Measurements from ENCODE around the gene A3GALT2. TPM values are rescaled to one million over a fixed set of nuclear protein-coding genes. Genes with fewer than 3 reads are reported as not detected.

Gene A3GALT2
- polyA plus RNA-seq, 2 of the 4 experiments (the other 2 are of a cell fraction): not detected

GRCh38 chr1:33331444-33332356 is 10.8 kb upstream of the A3GALT2 start:
- no peak for ATAC-seq
- POLR2A ChIA-PET: no interaction called here
- H3K27ac ChIP-seq: no peak overlapping the region
- H3K4me2 ChIP-seq: no peak overlapping the region
- H3K4me1 ChIP-seq: peaks cover 6% of the 10 kb centered on the region; the same call in 1 of the 3 replicates
- CTCF ChIA-PET: interaction anchor here (1.1 to 1.6 kb wide), 2 partner anchors 28 to 36 kb away, joined by 3 to 9 read pairs; no protein-coding TSS in a partner anchor
- FAIRE-seq: no peak
- H3K4me3 ChIP-seq: no peak overlapping the region
- WGBS (ENCODE audit: missing lambda C conversion rate): 92% methylated on average over 8 of the region's 10 CpGs
- no peaks in the 10 kb centered on the region for H3K9me3 ChIP-seq
- DNase-seq (ENCODE audit: low read depth in 1 of 2, low spot score in 1 of 2): no peak
- no peak for TF ChIP-seq MAFK (IDR thresholded peaks at IDR 0.05; ENCODE audit: partially characterized antibody)
- no peak for TF ChIP-seq REST (IDR thresholded peaks at IDR 0.05)
- no peak for TF ChIP-seq ELK1 (IDR thresholded peaks at IDR 0.05; ENCODE audit: low read depth, low read length)
- no peak for TF ChIP-seq SMC3 (IDR thresholded peaks at IDR 0.05)
- no peak for TF ChIP-seq MAZ (IDR thresholded peaks at IDR 0.05; ENCODE audit: borderline replicate concordance, low read depth, low read length)
- TF ChIP-seq, protein P1, sequence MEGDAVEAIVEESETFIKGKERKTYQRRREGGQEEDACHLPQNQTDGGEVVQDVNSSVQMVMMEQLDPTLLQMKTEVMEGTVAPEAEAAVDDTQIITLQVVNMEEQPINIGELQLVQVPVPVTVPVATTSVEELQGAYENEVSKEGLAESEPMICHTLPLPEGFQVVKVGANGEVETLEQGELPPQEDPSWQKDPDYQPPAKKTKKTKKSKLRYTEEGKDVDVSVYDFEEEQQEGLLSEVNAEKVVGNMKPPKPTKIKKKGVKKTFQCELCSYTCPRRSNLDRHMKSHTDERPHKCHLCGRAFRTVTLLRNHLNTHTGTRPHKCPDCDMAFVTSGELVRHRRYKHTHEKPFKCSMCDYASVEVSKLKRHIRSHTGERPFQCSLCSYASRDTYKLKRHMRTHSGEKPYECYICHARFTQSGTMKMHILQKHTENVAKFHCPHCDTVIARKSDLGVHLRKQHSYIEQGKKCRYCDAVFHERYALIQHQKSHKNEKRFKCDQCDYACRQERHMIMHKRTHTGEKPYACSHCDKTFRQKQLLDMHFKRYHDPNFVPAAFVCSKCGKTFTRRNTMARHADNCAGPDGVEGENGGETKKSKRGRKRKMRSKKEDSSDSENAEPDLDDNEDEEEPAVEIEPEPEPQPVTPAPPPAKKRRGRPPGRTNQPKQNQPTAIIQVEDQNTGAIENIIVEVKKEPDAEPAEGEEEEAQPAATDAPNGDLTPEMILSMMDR (IDR thresholded peaks at IDR 0.05): no peak
- no peak for TF ChIP-seq CEBPB (IDR thresholded peaks at IDR 0.05)
- no peak for TF ChIP-seq CBX2 (IDR thresholded peaks at IDR 0.05; ENCODE audit: borderline replicate concordance, low read depth)
- no peak for TF ChIP-seq JUNB (IDR thresholded peaks at IDR 0.05)
- no peak for TF ChIP-seq CHD2 (IDR thresholded peaks at IDR 0.05; ENCODE audit: low read length, partially characterized antibody)
- TF ChIP-seq FOSL2 (IDR thresholded peaks at IDR 0.05): no peak
- no peak for TF ChIP-seq FOSL2 (CRISPR knock-in tag; IDR thresholded peaks at IDR 0.05)
- no peak for TF ChIP-seq PHF8 (IDR thresholded peaks at IDR 0.05; ENCODE audit: borderline replicate concordance, low read depth)
- TF ChIP-seq HOXA7 (CRISPR knock-in tag; IDR thresholded peaks at IDR 0.05): no peak

GRCh38 chr1:33330906-33331305 is 10.0 kb upstream of the A3GALT2 start:
- no peak for FAIRE-seq
- 99% methylated on average over 7 of the region's 7 CpGs for WGBS (ENCODE audit: missing lambda C conversion rate)
- DNase-seq (ENCODE audit: low read depth in 1 of 2, low spot score in 1 of 2): no peak
- POLR2A ChIA-PET: no interaction called here
- ATAC-seq: no peak
- Histone ChIP-seq H3K9me3 (no peaks in the 10 kb centered on the region), H3K4me2 (no peak overlapping the region), H3K4me3 (no peak overlapping the region), H3K27ac (no peak overlapping the region), H3K4me1 (no peaks in the 10 kb centered on the region; the same call in 2 of the 3 replicates)
- CTCF ChIA-PET: interaction anchor here (0.7 to 1.7 kb wide), 5 partner anchors 11 to 141 kb away, joined by 3 to 9 read pairs (median 3); no protein-coding TSS in a partner anchor
- TF ChIP-seq PBX3 (IDR thresholded peaks at IDR 0.05) (no peak), ELK1 (IDR thresholded peaks at IDR 0.05; ENCODE audit: low read depth, low read length) (no peak), HOXB13 (CRISPR knock-in tag; IDR thresholded peaks at IDR 0.05; ENCODE audit: low read depth) (no peak), NFE2L2 (conservative IDR thresholded peaks at IDR 0.05; ENCODE audit: low read length) (no peak), KDM5A (IDR thresholded peaks at IDR 0.05) (no peak), FOSL2 (IDR thresholded peaks at IDR 0.05) (no peak), FOSL2 (CRISPR knock-in tag; IDR thresholded peaks at IDR 0.05) (no peak), MAFK (IDR thresholded peaks at IDR 0.05; ENCODE audit: partially characterized antibody) (no peak), HEYL (CRISPR knock-in tag; IDR thresholded peaks at IDR 0.05) (no peak), REST (IDR thresholded peaks at IDR 0.05) (no peak), PHF8 (IDR thresholded peaks at IDR 0.05; ENCODE audit: borderline replicate concordance, low read depth) (no peak), CHD2 (IDR thresholded peaks at IDR 0.05; ENCODE audit: low read length, partially characterized antibody) (no peak), NPAS2 (CRISPR knock-in tag; IDR thresholded peaks at IDR 0.05; ENCODE audit: borderline replicate concordance) (no peak)

Measured in A549 (cell line).